Measurements from ENCODE around the gene LRP1B. TPM values are rescaled to one million over a fixed set of nuclear protein-coding genes. Genes with fewer than 3 reads are reported as not detected.

The LRP1B gene
- total and polyA plus RNA-seq, 2 donors (not counting 1 experiment from before 2014, with no cell fraction given), result not detected

- 75% methylated on average over 1 of the region's 2 CpGs for WGBS (ENCODE audit: insufficient coverage)
- Mint-ChIP-seq H3K27ac (no peak overlapping the region), H3K27me3 (no peaks in the 10 kb centered on the region), H3K9me3 (ENCODE audit: insufficient read depth) (peaks cover 4% of the 10 kb centered on the region), H3K4me1 (no peaks in the 10 kb centered on the region), H3K4me3 (no peak overlapping the region)
- no peaks in the 10 kb centered on the region for H3K9me3 ChIP-seq (ENCODE audit: control extremely low read depth in 1 of 3, control insufficient read depth in 2 of 3, insufficient read depth in 1 of 3, low read length in 2 of 3)
- no peaks in the 10 kb centered on the region for H3K36me3 ChIP-seq (replicated peaks in 1 of 2; ENCODE audit: control extremely low read depth in 1 of 2, control insufficient read depth in 1 of 2, extremely low read depth in 1 of 2, insufficient read depth in 2 of 2, low read length in 1 of 2)
- H3K79me2 ChIP-seq (ENCODE audit: control insufficient read depth, insufficient read depth, low read length), result no peaks in the 10 kb centered on the region
- intact Hi-C loops (cut with micrococcal nuclease), result no loop called here
- no peaks in the 10 kb centered on the region for H3K4me1 ChIP-seq (ENCODE audit: control insufficient read depth in 2 of 2, insufficient read depth in 2 of 2, low read length in 2 of 2)
- no peak overlapping the region for H3K9ac ChIP-seq (ENCODE audit: low read length)
- H3K4me2 ChIP-seq (replicated peaks; ENCODE audit: low read depth, low read length, poor library complexity, severe bottlenecking), result no peak overlapping the region
- no peak for ATAC-seq (ENCODE audit: low read depth)
- H3K27me3 ChIP-seq (replicated peaks in 1 of 4; ENCODE audit: control extremely low read depth in 1 of 4, control insufficient read depth in 3 of 4, insufficient read depth in 4 of 4, low read length in 3 of 4), result no peaks in the 10 kb centered on the region
- no peak overlapping the region for H2AFZ ChIP-seq (ENCODE audit: insufficient read depth, low read depth, low read length, poor library complexity, severe bottlenecking)
- ChIA-PET CTCF (no interaction called here), POLR2A (no interaction called here)
- DNase-seq, result no peak
- TF ChIP-seq CTCF (IDR thresholded peaks at IDR 0.05), result no peak
- no peak for TF ChIP-seq EZH2 (IDR thresholded peaks at IDR 0.05; ENCODE audit: borderline replicate concordance, insufficient read depth, low read depth, low read length, poor library complexity, severe bottlenecking)
- no peak overlapping the region for H3K27ac ChIP-seq (ENCODE audit: low read length in 2 of 2)
- H3K4me3 ChIP-seq (ENCODE audit: control extremely low read depth in 1 of 5, extremely low read depth in 1 of 5, insufficient read depth in 1 of 5, low read depth in 2 of 5, low read length in 4 of 5), result no peak overlapping the region
- no peaks in the 10 kb centered on the region for H4K20me1 ChIP-seq (ENCODE audit: control insufficient read depth, insufficient read depth, low read length, poor library complexity, severe bottlenecking)
These were observed 1275.3 kb downstream of the LRP1B start for GRCh38 chr2:140855471-140855870.

GRCh38 chr2:140851258-140851981 lies 1279.4 kb downstream of the LRP1B start:
- Histone ChIP-seq H3K9me3 (ENCODE audit: control extremely low read depth in 1 of 3, control insufficient read depth in 2 of 3, insufficient read depth in 1 of 3, low read length in 2 of 3) (no peaks in the 10 kb centered on the region), H3K4me3 (ENCODE audit: control extremely low read depth in 1 of 5, extremely low read depth in 1 of 5, insufficient read depth in 1 of 5, low read depth in 2 of 5, low read length in 4 of 5) (no peak overlapping the region), H3K9ac (ENCODE audit: low read length) (no peak overlapping the region), H3K27me3 (replicated peaks in 1 of 4; ENCODE audit: control extremely low read depth in 1 of 4, control insufficient read depth in 3 of 4, insufficient read depth in 4 of 4, low read length in 3 of 4) (no peaks in the 10 kb centered on the region), H3K27ac (ENCODE audit: low read length in 2 of 2) (no peak overlapping the region), H4K20me1 (ENCODE audit: control insufficient read depth, insufficient read depth, low read length, poor library complexity, severe bottlenecking) (no peaks in the 10 kb centered on the region), H3K36me3 (replicated peaks in 1 of 2; ENCODE audit: control extremely low read depth in 1 of 2, control insufficient read depth in 1 of 2, extremely low read depth in 1 of 2, insufficient read depth in 2 of 2, low read length in 1 of 2) (no peaks in the 10 kb centered on the region), H3K79me2 (ENCODE audit: control insufficient read depth, insufficient read depth, low read length) (no peaks in the 10 kb centered on the region), H3K4me2 (replicated peaks; ENCODE audit: low read depth, low read length, poor library complexity, severe bottlenecking) (no peak overlapping the region), H3K4me1 (ENCODE audit: control insufficient read depth in 2 of 2, insufficient read depth in 2 of 2, low read length in 2 of 2) (no peaks in the 10 kb centered on the region), H2AFZ (ENCODE audit: insufficient read depth, low read depth, low read length, poor library complexity, severe bottlenecking) (no peak overlapping the region)
- Mint-ChIP-seq H3K9me3 (ENCODE audit: insufficient read depth) (no peaks in the 10 kb centered on the region), H3K4me1 (no peaks in the 10 kb centered on the region), H3K27me3 (no peaks in the 10 kb centered on the region), H3K27ac (no peak overlapping the region), H3K4me3 (no peak overlapping the region)
- no peak for ATAC-seq (ENCODE audit: low read depth)
- POLR2A ChIA-PET, result no interaction called here
- intact Hi-C loops (cut with micrococcal nuclease), result no loop called here
- 88% methylated on average over 2 of the region's 4 CpGs for WGBS (ENCODE audit: insufficient coverage)
- CTCF ChIA-PET, result no interaction called here
- DNase-seq, result no peak
- TF ChIP-seq EZH2 (IDR thresholded peaks at IDR 0.05; ENCODE audit: borderline replicate concordance, insufficient read depth, low read depth, low read length, poor library complexity, severe bottlenecking), result no peak
- no peak for TF ChIP-seq CTCF (IDR thresholded peaks at IDR 0.05)
